GM19043 (cell line): ENCODE results near the gene TP73.
"Not testable (repeated sequence)": the region's sequence is repeated elsewhere in the genome, so short reads cannot be mapped to it uniquely, and the experiment has no call there.

Source experiments
- ATAC-seq: cut with Tn5 transposase; IDR thresholded peaks from one replicate; pipeline ENCODE4 v1.9.1; 2021; ENCODE audit warnings: low read depth; ENCODE audit not compliant: unreplicated experiment

The TP73 gene

DNA sequence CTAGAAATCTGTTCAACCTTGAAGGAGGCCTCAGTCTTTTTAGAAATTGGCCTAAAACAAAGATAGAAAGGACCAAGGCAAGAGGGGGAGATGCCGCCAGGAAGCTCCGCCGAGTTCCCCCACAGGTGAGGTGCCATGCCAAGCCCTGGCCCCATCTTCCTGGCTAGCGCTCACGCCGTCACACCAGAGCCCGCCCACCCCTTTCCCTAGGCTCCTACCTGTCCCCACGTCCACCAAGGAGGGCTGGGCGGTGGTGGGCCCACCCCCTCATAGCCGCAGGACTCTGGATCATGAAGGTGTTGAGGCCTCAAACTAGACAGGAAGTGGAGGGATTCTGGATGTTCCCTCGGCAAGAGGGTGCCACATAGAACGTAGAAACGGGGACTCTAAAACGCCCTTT is 84.4 kb downstream of the TP73 start:
- no peak for ATAC-seq

DNA sequence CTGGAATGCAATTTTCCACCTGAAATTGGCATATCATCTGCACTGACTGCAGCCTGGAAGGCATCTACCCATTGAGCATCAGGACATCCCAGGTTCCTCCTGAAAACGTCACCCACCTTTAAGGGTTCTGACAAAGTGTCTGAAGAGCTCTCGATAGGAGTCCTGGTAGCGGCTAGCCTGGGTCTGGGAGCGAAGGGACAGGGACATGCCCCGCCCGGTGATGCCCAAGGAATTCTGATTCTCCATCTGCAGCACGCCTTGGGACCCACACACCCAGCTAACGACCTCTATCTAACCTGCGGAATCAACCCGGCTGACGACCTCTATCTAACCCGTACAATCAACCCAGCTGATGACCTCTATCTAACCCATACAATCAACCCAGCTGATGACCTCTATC is 86.6 kb downstream of the TP73 start:
- ATAC-seq: no peak

DNA sequence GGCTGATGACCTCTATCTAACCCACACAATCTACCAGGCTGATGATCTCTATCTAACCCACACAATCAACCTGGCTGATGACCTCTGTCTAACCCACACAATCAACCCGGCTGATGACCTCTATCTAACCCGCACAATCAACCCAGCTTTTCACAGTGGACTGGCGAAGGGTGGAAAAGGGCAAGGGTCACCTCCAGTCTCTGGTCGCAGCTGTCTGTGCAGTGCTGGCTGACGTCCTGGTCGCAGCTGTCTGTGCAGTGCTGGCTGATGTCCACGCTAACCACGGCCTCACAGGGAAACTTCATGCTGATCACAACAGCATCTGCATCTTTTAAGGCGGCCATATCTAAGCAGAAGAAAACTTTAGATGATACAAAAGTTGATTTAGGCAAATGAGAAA is 87.7 kb downstream of the TP73 start:
- ATAC-seq: no peak

DNA sequence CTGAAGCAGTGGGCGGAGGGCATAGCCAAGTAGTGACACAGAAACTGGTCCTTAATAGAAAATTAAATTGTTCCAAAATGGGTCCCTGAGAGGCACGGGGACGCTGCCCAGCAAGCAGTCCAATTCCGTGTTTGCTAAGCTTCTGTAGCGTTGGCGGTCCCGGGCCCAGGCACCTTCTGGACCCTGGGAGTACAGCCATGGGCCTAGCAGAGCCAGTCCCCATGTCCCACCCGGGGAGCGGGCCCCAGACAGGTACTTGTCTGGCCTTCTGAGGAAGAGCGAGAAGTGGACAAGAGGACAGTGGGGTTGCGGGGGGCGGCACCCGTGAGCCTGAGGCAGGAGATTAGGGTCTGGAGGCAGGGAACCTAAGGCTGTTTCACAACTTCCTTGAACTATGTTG is 88.4 kb downstream of the TP73 start:
- ATAC-seq: no peak

DNA sequence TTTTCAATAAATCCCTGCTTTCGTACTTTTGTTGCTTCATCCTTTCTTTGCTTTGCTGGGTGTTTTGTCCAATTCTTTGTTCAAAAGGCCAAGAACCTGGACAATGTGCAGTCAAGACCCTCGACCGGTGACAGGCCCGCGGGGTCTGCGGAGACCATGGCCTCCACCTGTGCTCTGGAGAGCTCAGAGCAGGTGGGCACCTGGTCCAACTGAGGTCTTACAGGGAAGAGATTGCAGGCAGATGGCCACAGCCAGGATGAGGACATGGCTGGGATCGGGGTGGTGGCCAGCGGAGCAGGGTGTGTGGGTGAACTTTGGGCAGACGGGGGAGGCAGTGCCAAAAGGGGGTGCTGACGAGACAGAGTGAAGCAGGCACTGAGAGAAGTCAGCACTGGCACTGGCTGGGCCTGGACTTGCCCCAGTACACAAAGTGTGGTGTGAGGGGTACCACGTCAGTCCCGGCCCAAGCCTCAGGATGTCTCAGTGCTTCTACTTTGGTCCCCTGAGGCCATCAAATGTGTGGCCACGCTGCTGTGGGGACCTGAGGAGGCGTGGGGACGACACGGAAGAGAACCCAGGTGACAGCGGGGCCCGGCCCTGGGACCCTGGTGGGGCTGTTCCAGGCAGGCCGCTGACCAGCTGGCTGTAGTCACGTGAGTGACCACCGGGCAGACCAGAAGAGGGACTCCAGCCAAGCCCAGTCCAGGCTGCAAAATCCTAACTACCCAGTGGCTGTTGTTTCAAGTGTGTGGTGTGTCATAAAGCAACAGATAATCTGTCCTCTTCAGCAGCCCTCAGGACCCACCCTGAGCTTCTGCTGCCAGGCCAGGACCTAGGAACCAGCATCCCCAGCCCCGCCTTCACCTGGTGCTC is 89.5 kb downstream of the TP73 start:
- ATAC-seq: no peak

DNA sequence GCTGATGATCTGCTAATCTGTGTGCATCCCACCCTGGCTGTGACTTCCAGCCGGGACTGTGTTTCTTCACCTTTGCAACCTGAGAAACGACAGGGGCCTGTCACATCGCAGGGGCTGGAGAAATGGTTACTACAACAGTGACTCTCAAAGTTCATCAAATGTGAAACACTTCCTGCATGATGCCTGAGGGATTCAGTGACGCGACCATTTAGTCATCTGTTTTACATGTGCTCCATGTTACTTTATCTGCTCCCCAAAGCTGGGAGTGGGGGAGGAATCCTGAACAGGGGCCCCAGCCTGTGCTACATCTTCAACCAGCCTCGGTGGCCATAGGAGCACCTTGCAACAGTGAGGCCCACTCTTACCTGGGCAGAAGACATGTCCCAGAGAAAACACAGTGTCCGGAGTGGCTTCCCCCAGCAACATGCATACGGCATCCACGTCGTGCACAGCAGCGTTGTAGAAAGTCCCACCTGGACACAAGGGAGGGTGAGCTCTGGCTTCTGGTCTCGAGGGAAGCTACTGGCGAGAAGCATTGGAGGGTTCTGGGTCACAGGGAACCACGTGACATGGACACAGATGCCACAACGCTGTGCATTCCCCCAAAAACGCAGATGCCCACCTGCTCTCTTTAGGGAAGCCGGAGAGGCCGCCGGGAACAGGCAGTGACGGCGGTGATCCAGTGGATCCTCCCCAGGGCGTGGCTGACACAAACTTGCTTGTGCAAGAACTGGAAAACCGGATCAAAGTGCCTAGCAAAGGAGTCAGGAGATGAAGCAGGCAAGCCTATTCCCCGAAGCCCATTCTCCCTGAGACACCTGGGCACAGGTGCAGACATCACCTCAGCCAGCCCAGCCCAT is 90.4 kb downstream of the TP73 start:
- no peak for ATAC-seq

DNA sequence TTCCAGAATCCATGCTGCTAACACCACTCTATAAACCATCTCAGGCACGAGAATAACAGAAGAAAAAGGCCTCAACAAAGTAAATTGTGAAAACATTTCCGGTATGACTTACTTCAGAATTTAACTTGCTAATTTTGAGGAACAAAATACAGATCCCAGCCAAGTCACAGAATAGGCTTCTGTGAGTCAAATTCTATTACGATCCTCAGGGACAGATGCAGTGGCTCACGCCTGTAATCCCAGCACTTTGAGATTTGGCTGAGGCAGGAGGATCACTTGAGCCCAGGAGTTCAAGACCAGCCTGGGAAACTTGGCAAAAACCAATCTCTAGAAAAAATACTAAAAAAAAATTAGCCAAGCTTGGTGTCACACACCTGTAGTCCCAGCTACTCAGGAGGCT is 91.1 kb downstream of the TP73 start:
- no peak for ATAC-seq

DNA sequence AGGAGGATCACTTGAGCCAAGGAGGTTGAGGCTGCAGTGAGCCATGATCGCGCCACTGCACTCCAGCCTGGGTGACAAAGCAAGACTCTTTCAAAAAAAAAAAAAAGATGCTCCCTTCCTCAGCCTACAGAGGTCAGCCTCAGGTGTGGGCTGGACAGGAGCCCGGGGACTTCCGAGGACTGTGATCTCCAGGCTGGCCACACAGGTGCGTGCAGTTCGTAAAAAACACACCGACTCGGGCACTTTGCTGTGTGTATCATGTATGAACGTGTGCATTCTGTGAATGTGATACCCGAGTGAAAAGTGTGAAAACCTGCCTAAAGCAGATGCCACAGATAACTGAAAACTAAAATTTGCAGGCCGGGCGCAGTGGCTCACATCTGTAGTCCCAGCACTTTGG is 91.5 kb downstream of the TP73 start:
- no peak for ATAC-seq

DNA sequence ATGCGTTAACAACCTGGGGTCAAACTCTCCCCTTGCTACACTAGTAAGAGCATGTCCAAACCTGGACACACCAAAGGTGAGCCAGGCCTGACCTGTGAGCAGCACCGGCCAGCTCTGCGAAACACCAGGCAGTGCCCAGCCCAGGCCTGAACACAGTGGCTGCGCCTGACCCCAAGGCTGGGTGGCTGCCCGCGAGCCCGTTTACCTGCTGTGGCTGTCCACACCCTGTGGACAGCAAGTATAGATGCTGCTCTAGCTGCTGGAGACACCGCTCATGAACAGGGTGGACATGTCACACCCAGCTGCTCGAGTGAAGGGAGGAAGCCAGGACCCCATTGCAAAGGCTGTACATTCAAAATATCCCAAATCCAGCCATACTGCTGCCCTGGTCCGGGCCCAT is 92.3 kb downstream of the TP73 start:
- ATAC-seq: no peak

DNA sequence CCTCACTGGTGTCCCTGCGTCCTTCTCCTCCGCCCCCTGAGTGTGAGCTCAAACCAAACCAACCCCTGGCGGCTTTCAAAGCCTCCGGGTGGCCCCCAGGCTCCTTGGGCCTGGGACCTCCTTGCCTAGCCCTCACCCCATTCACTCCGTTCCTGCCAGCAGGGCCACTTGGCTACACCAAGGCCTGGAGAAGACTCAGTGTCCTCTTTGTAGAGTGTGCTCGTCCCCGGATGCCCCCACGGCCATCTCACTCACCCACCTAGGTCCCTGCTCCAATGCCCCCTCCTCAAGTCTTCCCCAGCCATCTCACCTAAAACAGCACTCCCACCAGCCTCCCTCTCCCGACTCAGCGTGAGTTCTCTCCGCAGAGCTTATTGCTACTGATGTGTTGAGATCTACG is 92.8 kb downstream of the TP73 start:
- no peak for ATAC-seq

DNA sequence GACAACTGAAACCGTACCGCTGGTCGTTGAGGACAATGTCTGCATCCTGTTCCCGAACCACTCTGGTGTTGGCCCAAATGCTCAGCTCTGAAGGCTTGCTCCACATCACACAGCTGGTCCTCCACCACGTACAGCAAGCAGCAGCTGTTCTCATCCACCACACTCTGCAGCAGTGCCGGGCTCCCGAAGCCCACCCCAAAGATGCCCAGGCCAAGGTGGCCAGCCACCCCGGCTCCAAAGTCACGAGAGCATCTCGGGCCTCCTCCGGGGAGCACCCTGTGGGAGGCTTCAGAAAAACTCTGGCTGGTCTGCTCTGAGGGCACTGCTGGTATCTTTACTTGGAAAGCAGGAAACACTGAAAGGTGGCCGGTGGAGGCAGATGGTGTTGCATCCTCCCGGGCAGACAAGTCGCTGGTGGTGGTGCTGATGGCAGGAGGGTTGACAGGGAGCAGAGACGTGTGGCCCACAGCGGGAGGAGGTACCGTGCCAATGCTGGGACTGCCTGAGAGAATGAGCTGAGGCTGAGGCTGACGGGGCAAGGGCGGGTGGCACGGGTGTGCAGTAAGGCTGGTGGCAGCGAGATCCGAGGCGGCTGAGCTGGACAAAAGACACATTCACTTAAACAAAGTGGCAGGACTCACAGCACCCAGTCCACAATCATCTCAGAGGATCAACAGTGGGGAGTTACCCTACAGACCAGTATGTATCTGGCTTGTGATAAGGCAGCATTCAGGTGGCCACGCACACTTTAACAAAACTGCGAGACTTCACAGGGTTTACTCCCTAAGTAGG is 93.5 kb downstream of the TP73 start:
- ATAC-seq: no peak

DNA sequence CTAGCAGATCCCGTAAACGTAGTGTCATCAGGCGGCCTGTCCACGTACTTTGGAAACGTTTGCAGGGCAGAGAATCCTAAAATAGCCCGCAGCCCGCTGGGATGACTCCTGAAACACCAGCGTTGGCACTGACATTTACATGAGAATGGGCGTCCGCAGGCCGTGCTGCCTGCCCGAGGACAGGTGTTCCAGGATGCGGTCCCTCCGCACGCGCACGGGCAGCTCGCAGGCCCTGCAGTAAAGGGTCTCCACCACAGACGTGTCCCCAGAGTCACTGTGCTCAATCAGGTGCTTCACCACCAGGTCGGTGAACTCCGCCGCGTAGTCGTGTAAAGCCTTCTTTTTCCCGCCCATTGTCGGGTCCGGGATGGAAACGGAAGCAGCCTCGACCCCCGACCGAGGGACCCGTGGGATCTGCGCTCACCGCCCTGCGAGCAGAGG is 94.1 kb downstream of the TP73 start:
- no peak for ATAC-seq

DNA sequence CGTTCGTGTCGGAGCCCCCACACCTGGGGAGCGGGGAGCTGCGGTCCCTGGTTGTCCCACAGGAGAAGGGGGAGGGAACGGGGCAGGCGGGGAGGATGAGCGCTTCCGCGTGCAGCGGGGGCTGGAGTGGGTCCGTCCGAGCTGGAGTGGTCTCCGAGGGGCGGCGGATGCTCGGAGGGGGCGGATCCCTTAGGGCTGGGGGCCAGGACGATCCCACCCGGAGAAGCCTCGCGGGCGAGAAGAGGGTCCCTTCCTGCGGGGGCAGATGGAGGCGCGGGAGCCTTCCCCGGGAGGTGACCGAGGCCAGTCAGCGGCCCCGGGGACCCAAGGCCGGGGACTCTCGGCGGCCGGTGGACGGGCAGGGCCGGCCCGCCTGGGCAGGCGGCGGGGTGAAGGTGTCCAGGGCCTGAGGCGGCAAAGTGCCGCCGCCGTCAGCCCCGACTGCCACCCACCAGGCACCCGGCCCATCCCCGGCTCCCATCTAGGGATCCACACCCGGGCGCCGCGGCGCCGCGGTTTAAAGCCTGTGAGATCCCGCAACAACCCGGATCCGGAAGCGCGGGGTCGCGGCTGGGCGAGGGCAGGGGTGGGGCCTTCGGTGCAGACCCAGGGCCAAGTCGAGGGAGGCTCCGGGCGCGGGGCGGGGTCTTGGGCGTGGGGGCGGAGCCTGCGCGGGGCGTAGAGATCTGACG is 94.7 kb downstream of the TP73 start:
- ATAC-seq: peak; percentile 86

DNA sequence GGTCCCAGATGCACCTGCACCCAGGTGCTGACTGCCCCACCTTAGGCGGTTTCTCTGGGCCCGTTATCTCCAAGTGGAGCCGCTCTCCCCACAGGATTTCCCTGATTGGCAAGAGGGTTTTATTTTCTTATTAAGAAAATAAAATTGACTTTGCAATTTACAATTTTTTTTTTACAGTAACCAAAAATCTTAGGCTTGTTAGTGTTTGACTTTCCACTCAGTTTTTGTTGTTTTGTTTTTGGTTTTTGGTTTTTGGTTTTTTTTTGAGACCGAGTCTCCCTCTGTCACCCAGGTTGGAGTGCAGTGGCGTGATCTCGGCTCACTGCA is 95.2 kb downstream of the TP73 start:
- ATAC-seq: no peak

DNA sequence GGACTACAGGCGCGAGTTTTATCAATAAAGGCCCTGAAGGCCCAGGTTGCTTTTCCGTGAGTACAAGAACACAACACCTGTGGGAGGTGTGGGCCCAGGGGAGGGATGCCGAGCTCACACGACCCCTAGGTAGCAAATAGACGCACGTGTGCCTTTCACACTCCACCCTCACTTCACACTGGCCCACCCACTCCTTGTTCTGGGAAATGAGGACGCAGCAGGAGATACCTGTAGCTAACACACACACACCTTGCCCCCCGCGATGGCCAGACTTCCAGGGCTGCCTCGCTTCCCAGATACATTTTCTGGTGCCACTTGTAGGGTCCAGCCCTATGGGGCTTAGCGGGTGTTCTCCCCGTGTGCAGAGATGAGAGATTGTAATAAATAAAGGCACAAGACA is 95.6 kb downstream of the TP73 start:
- no peak for ATAC-seq

DNA sequence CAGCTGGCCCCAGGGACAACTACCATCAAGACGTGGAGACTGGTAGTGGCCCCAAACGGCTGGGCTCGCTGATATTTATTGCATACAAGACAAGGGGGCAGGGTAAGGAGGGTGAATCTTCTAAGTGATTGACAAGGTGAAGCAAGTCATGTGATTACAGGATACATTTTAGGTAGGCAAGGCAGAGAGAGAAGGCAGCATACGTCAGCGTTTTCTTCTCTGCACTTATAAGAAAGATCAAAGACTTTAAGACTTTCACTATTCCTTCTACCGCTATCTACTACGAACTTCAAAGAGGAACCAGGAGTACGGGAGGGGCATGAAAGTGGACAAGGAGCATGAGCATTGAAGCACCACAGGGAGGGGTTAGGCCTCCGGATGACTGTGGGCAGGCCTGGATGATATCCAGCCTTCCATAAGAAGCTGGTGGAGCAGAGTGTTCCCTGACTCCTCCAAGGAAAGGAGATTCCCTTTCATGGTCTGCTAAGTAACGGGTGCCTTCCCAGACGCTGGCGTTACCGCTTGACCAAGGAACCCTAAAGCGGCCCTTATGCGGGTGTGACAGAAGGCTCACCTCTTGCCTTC is 96.1 kb downstream of the TP73 start:
- ATAC-seq: not testable (repeated sequence)

DNA sequence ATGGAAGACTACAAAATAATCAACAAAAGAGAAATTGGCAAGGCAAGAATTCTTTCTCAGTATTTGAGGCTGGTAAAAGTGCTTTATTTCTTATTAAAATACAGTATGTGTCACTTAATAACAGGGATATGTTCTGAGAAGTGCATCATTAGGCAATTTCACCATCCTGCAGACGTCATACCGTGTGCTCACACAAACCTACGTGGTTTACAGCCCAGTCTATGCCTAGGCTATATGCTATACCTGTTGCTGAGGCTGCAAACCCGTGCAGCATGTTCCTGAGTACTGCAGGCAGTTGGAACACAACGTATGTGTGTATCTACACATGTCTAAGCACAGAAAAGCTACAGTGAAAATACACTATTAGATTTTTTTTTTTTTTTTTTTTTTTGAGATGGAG is 97.2 kb downstream of the TP73 start:
- no peak for ATAC-seq

DNA sequence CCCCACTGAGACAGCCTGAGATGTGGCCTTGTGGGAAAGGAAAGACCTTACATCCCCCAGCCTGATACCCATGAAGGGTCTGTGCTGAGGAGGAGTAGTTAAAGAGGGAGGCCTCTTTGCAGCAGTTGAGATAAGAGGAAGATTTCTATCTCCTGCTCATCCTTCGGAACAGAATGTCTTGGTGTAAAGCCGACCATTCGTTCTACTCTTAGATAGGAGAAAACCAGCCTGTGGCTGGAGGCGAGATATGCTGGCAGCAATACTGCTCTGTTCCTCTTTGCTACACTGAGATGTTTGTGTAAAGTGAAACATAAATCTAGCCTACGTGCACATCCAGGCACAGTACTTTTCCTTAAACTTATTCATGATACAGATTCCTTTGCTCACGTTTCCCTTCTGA is 98.4 kb downstream of the TP73 start:
- ATAC-seq: no peak

DNA sequence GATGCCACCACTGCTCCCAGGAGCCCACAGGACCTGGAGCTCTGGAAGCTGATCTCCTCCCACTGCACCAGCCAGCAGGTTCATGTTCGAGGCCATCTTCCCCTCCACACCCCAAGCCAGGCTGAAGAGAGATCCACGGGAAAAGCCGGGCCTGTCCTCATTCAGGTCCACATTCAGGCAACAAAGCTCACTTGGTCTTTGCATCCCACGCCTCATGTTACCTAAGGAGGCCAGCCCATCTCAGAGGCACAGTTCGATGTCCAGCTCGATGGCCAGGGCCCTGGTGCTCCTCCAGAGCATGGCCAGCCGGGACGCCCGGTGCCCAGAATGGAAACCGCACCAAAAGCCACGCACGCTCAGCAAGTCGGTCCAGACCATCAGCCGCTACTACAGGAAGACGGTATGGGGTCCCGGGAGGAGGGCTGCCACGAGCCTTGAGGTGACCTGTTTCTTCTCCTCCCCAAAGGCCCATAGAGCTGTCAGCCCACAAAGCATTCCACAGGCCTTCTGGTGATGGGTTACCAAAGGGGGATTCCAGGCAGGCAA is 100.2 kb downstream of the TP73 start, which contains the start of gene CCDC27:
CCDC27 (plus strand) TSS at position 51 of the 546 bp plus-strand sequence; CDS start at position 83, 32 bp downstream.
- ATAC-seq: no peak
